Measurements from ENCODE around the gene KIF3B. TPM values are rescaled to one million over a fixed set of nuclear protein-coding genes. Genes with fewer than 3 reads are reported as not detected.

The KIF3B gene
- total and polyA plus RNA-seq, 2 of the 13 experiments (the other 11 are each of a cell fraction or from before 2014, with no cell fraction given) = 23.6 to 28.8 TPM

DNA sequence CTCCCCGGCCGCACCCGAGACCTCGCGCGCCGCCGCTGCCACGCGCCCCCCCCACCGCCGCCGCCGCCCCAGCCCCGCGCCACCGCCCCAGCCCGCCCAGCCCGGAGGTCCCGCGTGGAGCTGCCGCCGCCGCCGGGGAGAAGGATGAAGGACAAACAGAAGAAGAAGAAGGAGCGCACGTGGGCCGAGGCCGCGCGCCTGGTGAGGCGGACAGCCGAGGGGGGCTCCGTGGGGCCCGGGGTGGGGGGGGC, 81.1 kb downstream of the KIF3B start (continued):
- TF ChIP-seq, protein P1, sequence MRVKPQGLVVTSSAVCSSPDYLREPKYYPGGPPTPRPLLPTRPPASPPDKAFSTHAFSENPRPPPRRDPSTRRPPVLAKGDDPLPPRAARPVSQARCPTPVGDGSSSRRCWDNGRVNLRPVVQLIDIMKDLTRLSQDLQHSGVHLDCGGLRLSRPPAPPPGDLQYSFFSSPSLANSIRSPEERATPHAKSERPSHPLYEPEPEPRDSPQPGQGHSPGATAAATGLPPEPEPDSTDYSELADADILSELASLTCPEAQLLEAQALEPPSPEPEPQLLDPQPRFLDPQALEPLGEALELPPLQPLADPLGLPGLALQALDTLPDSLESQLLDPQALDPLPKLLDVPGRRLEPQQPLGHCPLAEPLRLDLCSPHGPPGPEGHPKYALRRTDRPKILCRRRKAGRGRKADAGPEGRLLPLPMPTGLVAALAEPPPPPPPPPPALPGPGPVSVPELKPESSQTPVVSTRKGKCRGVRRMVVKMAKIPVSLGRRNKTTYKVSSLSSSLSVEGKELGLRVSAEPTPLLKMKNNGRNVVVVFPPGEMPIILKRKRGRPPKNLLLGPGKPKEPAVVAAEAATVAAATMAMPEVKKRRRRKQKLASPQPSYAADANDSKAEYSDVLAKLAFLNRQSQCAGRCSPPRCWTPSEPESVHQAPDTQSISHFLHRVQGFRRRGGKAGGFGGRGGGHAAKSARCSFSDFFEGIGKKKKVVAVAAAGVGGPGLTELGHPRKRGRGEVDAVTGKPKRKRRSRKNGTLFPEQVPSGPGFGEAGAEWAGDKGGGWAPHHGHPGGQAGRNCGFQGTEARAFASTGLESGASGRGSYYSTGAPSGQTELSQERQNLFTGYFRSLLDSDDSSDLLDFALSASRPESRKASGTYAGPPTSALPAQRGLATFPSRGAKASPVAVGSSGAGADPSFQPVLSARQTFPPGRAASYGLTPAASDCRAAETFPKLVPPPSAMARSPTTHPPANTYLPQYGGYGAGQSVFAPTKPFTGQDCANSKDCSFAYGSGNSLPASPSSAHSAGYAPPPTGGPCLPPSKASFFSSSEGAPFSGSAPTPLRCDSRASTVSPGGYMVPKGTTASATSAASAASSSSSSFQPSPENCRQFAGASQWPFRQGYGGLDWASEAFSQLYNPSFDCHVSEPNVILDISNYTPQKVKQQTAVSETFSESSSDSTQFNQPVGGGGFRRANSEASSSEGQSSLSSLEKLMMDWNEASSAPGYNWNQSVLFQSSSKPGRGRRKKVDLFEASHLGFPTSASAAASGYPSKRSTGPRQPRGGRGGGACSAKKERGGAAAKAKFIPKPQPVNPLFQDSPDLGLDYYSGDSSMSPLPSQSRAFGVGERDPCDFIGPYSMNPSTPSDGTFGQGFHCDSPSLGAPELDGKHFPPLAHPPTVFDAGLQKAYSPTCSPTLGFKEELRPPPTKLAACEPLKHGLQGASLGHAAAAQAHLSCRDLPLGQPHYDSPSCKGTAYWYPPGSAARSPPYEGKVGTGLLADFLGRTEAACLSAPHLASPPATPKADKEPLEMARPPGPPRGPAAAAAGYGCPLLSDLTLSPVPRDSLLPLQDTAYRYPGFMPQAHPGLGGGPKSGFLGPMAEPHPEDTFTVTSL (CRISPR knock-in tag; IDR thresholded peaks at IDR 0.05; ENCODE audit: borderline replicate concordance) = 0 out of 2 replicates have a peak, but pooled peaks have one; percentile 10
- TF ChIP-seq ZNF570 (CRISPR knock-in tag; IDR thresholded peaks at IDR 0.05; ENCODE audit: borderline replicate concordance) (no peak), ISX (CRISPR knock-in tag; conservative IDR thresholded peaks at IDR 0.05) (no peak), MYC (CRISPR knock-in tag; IDR thresholded peaks at IDR 0.05; ENCODE audit: borderline replicate concordance) (no peak), NFRKB (IDR thresholded peaks at IDR 0.05) (no peak), ZNF790 (CRISPR knock-in tag; IDR thresholded peaks at IDR 0.05; ENCODE audit: borderline replicate concordance) (peak; percentile 12; the same call in 1 of the 2 replicates), XBP1 (CRISPR knock-in tag; IDR thresholded peaks at IDR 0.05) (no peak), ZNF224 (CRISPR knock-in tag; IDR thresholded peaks at IDR 0.05) (no peak), RBAK (CRISPR knock-in tag; IDR thresholded peaks at IDR 0.05) (no peak), ZFP82 (CRISPR knock-in tag; IDR thresholded peaks at IDR 0.05; ENCODE audit: borderline replicate concordance) (no peak)
- TF ChIP-seq, protein P2, sequence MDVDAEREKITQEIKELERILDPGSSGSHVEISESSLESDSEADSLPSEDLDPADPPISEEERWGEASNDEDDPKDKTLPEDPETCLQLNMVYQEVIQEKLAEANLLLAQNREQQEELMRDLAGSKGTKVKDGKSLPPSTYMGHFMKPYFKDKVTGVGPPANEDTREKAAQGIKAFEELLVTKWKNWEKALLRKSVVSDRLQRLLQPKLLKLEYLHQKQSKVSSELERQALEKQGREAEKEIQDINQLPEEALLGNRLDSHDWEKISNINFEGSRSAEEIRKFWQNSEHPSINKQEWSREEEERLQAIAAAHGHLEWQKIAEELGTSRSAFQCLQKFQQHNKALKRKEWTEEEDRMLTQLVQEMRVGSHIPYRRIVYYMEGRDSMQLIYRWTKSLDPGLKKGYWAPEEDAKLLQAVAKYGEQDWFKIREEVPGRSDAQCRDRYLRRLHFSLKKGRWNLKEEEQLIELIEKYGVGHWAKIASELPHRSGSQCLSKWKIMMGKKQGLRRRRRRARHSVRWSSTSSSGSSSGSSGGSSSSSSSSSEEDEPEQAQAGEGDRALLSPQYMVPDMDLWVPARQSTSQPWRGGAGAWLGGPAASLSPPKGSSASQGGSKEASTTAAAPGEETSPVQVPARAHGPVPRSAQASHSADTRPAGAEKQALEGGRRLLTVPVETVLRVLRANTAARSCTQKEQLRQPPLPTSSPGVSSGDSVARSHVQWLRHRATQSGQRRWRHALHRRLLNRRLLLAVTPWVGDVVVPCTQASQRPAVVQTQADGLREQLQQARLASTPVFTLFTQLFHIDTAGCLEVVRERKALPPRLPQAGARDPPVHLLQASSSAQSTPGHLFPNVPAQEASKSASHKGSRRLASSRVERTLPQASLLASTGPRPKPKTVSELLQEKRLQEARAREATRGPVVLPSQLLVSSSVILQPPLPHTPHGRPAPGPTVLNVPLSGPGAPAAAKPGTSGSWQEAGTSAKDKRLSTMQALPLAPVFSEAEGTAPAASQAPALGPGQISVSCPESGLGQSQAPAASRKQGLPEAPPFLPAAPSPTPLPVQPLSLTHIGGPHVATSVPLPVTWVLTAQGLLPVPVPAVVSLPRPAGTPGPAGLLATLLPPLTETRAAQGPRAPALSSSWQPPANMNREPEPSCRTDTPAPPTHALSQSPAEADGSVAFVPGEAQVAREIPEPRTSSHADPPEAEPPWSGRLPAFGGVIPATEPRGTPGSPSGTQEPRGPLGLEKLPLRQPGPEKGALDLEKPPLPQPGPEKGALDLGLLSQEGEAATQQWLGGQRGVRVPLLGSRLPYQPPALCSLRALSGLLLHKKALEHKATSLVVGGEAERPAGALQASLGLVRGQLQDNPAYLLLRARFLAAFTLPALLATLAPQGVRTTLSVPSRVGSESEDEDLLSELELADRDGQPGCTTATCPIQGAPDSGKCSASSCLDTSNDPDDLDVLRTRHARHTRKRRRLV (CRISPR knock-in tag; IDR thresholded peaks at IDR 0.05) = no peak
- TF ChIP-seq, protein P3, sequence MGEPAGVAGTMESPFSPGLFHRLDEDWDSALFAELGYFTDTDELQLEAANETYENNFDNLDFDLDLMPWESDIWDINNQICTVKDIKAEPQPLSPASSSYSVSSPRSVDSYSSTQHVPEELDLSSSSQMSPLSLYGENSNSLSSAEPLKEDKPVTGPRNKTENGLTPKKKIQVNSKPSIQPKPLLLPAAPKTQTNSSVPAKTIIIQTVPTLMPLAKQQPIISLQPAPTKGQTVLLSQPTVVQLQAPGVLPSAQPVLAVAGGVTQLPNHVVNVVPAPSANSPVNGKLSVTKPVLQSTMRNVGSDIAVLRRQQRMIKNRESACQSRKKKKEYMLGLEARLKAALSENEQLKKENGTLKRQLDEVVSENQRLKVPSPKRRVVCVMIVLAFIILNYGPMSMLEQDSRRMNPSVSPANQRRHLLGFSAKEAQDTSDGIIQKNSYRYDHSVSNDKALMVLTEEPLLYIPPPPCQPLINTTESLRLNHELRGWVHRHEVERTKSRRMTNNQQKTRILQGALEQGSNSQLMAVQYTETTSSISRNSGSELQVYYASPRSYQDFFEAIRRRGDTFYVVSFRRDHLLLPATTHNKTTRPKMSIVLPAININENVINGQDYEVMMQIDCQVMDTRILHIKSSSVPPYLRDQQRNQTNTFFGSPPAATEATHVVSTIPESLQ (CRISPR knock-in tag; conservative IDR thresholded peaks at IDR 0.05) = no peak
